ENCODE data around the gene MINK1. TPM values are rescaled to one million over a fixed set of nuclear protein-coding genes. Genes with fewer than 3 reads are reported as not detected.

The MINK1 gene
- total and polyA plus RNA-seq, 2 of the 8 experiments (the other 6 are each of a cell fraction or from before 2014, with no cell fraction given), result 26.9 to 77.7 TPM

- 91% methylated on average over 24 of the region's 24 CpGs; no CpG with 5 or more reads in 1 of the 2 experiments for WGBS, 2 experiments (ENCODE audit: extremely low coverage in 1 of 2, insufficient coverage in 1 of 2, insufficient read length in 1 of 2, insufficient replicate concordance in 2 of 2, low coverage in 1 of 2, low lambda C conversion rate in 2 of 2, missing lambda C conversion rate in 1 of 2)
- Histone ChIP-seq H3K4me2 (ENCODE audit: insufficient read depth in 1 of 2, low read depth in 2 of 2, low read length in 2 of 2) (no peak within 1 kb of the TSS), H3K23me2 (ENCODE audit: low read depth, low read length) (peaks cover 17% of the 10 kb centered on the region), H3K36me3 (ENCODE audit: control insufficient read depth in 2 of 4, insufficient read depth in 4 of 4, low read length in 3 of 4) (no peaks in the 10 kb centered on the region), H3K27me3 (replicated peaks in 1 of 4; ENCODE audit: control insufficient read depth in 3 of 4, extremely low read depth in 1 of 4, insufficient read depth in 3 of 4, low read length in 3 of 4) (peaks cover 3 to 29% (median 18%) of the 10 kb centered on the region in 4 experiments; a peak in 6 of 7 replicates), H3K18ac (ENCODE audit: extremely low read depth, low read length) (no peak within 1 kb of the TSS; the same call in 1 of the 2 replicates), H4K20me1 (replicated peaks in 1 of 2; ENCODE audit: control insufficient read depth in 1 of 2, insufficient read depth in 2 of 2, low read length in 2 of 2) (peaks cover 0 to 2% of the 10 kb centered on the region in 2 experiments), H3K4ac (replicated peaks; ENCODE audit: insufficient read length, low read depth, low read length) (no peak within 1 kb of the TSS), H3K4me1 (replicated peaks in 1 of 4; ENCODE audit: control insufficient read depth in 3 of 4, insufficient read depth in 4 of 4, low read length in 3 of 4) (peaks cover 0 to 15% (median 8%) of the 10 kb centered on the region in 4 experiments; a peak in 5 of 7 replicates), H3K9me3 (ENCODE audit: insufficient read depth in 2 of 2, low read depth in 1 of 2, low read length in 1 of 2) (no peaks in the 10 kb centered on the region), H3K9ac (replicated peaks in 1 of 4; ENCODE audit: extremely low read depth in 1 of 4, low read depth in 3 of 4, low read length in 3 of 4) (no peak within 1 kb of the TSS), H3K27ac (ENCODE audit: low read depth, low read length) (no peak within 1 kb of the TSS), H3K23ac (ENCODE audit: insufficient read length) (no peak within 1 kb of the TSS), H3K56ac (replicated peaks; ENCODE audit: insufficient read length, low read depth, low read length) (no peak within 1 kb of the TSS), H3K79me2 (ENCODE audit: control insufficient read depth in 1 of 2, insufficient read depth in 2 of 2, low read length in 2 of 2) (no peaks in the 10 kb centered on the region), H2AFZ (ENCODE audit: low read length) (no peak within 1 kb of the TSS), H4K5ac (ENCODE audit: insufficient read length, low read depth, low read length) (no peak within 1 kb of the TSS), H2BK12ac (ENCODE audit: low read depth, low read length) (peak within 1 kb of the TSS; percentile 97), H2BK120ac (replicated peaks; ENCODE audit: low read depth, low read length) (no peak within 1 kb of the TSS), H4K8ac (ENCODE audit: extremely low read depth, insufficient read depth, low read length) (peak within 1 kb of the TSS; percentile 11; the same call in 1 of the 2 replicates), H2AK5ac (ENCODE audit: low read depth, low read length) (no peak within 1 kb of the TSS; the same call in 1 of the 2 replicates), H2BK20ac (ENCODE audit: low read length) (no peak within 1 kb of the TSS), H3K14ac (ENCODE audit: insufficient read length) (no peak within 1 kb of the TSS), H3K4me3 (ENCODE audit: extremely low read depth in 1 of 4, insufficient read depth in 2 of 4, low read depth in 3 of 4, low read length in 4 of 4) (no peak within 1 kb of the TSS), H4K91ac (replicated peaks; ENCODE audit: insufficient read length, low read length) (no peak within 1 kb of the TSS), H2BK15ac (ENCODE audit: low read length) (peak within 1 kb of the TSS; percentile 72; the same call in 1 of the 2 replicates), H2BK5ac (ENCODE audit: low read depth, low read length) (no peak within 1 kb of the TSS), H3K79me1 (ENCODE audit: low read depth, low read length) (no peaks in the 10 kb centered on the region)
- FAIRE-seq (no peak), DNase-seq (ENCODE audit: low read depth in 1 of 2, low spot score in 2 of 2) (no peak)
- CTCF ChIA-PET (ENCODE audit: partially characterized antibody), result interaction anchor here (0.7 to 4.8 kb wide), 12 partner anchors 8 to 119 kb away, joined by 3 to 27 read pairs (median 4); no protein-coding TSS in a partner anchor
- POLR2A ChIA-PET (ENCODE audit: partially characterized antibody), result interaction anchor here (1.3 to 1.6 kb wide), 2 partner anchors 14 to 123 kb away, joined by 3 to 5 read pairs; partner anchors contain the start of gene TM4SF5
- no peak for TF ChIP-seq SP1 (IDR thresholded peaks at IDR 0.05; ENCODE audit: low read depth, low read length)
- TF ChIP-seq POU5F1 (IDR thresholded peaks at IDR 0.05; ENCODE audit: low read depth, low read length), result no peak
- no peak for TF ChIP-seq CREB1 (IDR thresholded peaks at IDR 0.05)
- no peak for TF ChIP-seq TCF12 (IDR thresholded peaks at IDR 0.05; ENCODE audit: low read depth, low read length)
- TF ChIP-seq BCL11A (IDR thresholded peaks at IDR 0.05; ENCODE audit: low read depth in 2 of 2, low read length in 2 of 2), result no peak
- TF ChIP-seq POLR2AphosphoS5 (IDR thresholded peaks at IDR 0.05; ENCODE audit: low read depth, low read length), result no peak
- TF ChIP-seq KDM1A (IDR thresholded peaks at IDR 0.05; ENCODE audit: borderline replicate concordance, low read length), result no peak
- no peak for TF ChIP-seq EGR1 (IDR thresholded peaks at IDR 0.05; ENCODE audit: borderline replicate concordance, low read depth, low read length)
- no peak for TF ChIP-seq JUN (IDR thresholded peaks at IDR 0.05; ENCODE audit: low read depth, low read length)
- no peak for TF ChIP-seq EP300 (IDR thresholded peaks at IDR 0.05; ENCODE audit: borderline replicate concordance in 1 of 2, low read depth in 2 of 2, low read length in 2 of 2)
- TF ChIP-seq, protein P1, sequence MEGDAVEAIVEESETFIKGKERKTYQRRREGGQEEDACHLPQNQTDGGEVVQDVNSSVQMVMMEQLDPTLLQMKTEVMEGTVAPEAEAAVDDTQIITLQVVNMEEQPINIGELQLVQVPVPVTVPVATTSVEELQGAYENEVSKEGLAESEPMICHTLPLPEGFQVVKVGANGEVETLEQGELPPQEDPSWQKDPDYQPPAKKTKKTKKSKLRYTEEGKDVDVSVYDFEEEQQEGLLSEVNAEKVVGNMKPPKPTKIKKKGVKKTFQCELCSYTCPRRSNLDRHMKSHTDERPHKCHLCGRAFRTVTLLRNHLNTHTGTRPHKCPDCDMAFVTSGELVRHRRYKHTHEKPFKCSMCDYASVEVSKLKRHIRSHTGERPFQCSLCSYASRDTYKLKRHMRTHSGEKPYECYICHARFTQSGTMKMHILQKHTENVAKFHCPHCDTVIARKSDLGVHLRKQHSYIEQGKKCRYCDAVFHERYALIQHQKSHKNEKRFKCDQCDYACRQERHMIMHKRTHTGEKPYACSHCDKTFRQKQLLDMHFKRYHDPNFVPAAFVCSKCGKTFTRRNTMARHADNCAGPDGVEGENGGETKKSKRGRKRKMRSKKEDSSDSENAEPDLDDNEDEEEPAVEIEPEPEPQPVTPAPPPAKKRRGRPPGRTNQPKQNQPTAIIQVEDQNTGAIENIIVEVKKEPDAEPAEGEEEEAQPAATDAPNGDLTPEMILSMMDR (IDR thresholded peaks at IDR 0.05; ENCODE audit: control extremely low read depth in 1 of 3, insufficient read depth in 1 of 3, low read depth in 1 of 3, low read length in 3 of 3), result no peak
- no peak for TF ChIP-seq POLR2A (IDR thresholded peaks at IDR 0.05; ENCODE audit: control extremely low read depth in 1 of 2, low read depth in 2 of 2, low read length in 2 of 2)
Measured at GRCh38 chr17:4786106-4786511, 47.0 kb upstream of the MINK1 start, which contains the start of gene VMO1. Gene VMO1, minus strand, starts transcription at chr17:4786364. Its CDS starts 12 bp downstream, at chr17:4786352.
